IPS-20b (cell line): ENCODE measurements around the gene DEDD.

Experiments used
- H3K27ac ChIP-seq: one replicate; pipeline ENCODE4 v1.5.1; 2013; ENCODE audit warnings: low read length
- H3K27me3 ChIP-seq: 2 replicates; pipeline ENCODE4 v1.6.1; 2013; ENCODE audit warnings: mild to moderate bottlenecking, low read length, inconsistent platforms; ENCODE audit not compliant: insufficient read depth
- H3K36me3 ChIP-seq: 2 replicates; pipeline ENCODE4 v1.6.1; 2013; ENCODE audit warnings: low read depth, mild to moderate bottlenecking, inconsistent platforms, low read length, moderate library complexity; ENCODE audit not compliant: insufficient read depth
- H3K4me1 ChIP-seq: 2 replicates; pipeline ENCODE4 v1.6.1; 2013; ENCODE audit warnings: mild to moderate bottlenecking, control low read depth, inconsistent platforms, low read length, moderate library complexity; ENCODE audit not compliant: insufficient read depth
- H3K4me3 ChIP-seq: 2 replicates; pipeline ENCODE4 v1.5.1; 2013; ENCODE audit warnings: mild to moderate bottlenecking, low read length, inconsistent platforms
- H3K9ac ChIP-seq: 2 replicates; pipeline ENCODE4 v1.6.1; 2013; ENCODE audit warnings: low read depth, mild to moderate bottlenecking, inconsistent platforms, low read length, moderate library complexity
- H3K9me3 ChIP-seq: 2 replicates; pipeline ENCODE4 v1.6.1; 2013; ENCODE audit warnings: mild to moderate bottlenecking, low read depth, low read length, inconsistent platforms; ENCODE audit not compliant: insufficient read depth

DEDD gene

GRCh38 chr1:161098210-161099068 is 34.0 kb downstream of the DEDD start, which contains the start of gene KLHDC9:
TSS of gene KLHDC9 (plus strand) at chr1:161098361. CDS start at chr1:161098536, 175 bp downstream.
- H3K9ac ChIP-seq, result peak within 1 kb of the TSS; percentile 83
- no peaks in the 10 kb centered on the region for H3K9me3 ChIP-seq
- H3K4me3 ChIP-seq, result peak within 1 kb of the TSS; percentile 89
- peaks cover 3% of the 10 kb centered on the region; the same call in 1 of the 2 replicates for H3K27me3 ChIP-seq
- H3K36me3 ChIP-seq, result peaks cover 26% of the 10 kb centered on the region
- no peaks in the 10 kb centered on the region for H3K4me1 ChIP-seq
- H3K27ac ChIP-seq, result no peak within 1 kb of the TSS

- Histone ChIP-seq H3K9ac (no peak overlapping the region), H3K4me1 (no peaks in the 10 kb centered on the region), H3K27me3 (peaks cover 3% of the 10 kb centered on the region; the same call in 1 of the 2 replicates), H3K9me3 (no peaks in the 10 kb centered on the region), H3K4me3 (no peak overlapping the region), H3K36me3 (peaks cover 17% of the 10 kb centered on the region), H3K27ac (no peak overlapping the region)
Measured at GRCh38 chr1:161096530-161096929, 35.9 kb downstream of the DEDD start.

- Histone ChIP-seq H3K9ac (no peak overlapping the region), H3K4me1 (no peaks in the 10 kb centered on the region), H3K9me3 (no peaks in the 10 kb centered on the region)
Measured at GRCh38 chr1:161096015-161096414, 36.5 kb downstream of the DEDD start.

GRCh38 chr1:161095230-161095629 is 37.2 kb downstream of the DEDD start:
- Histone ChIP-seq H3K27ac (no peak overlapping the region), H3K36me3 (peaks cover 8% of the 10 kb centered on the region), H3K9me3 (no peaks in the 10 kb centered on the region), H3K27me3 (peaks cover 3% of the 10 kb centered on the region; the same call in 1 of the 2 replicates), H3K4me3 (no peak overlapping the region), H3K4me1 (no peaks in the 10 kb centered on the region), H3K9ac (no peak overlapping the region)

More at GRCh38 chr1:161096015-161096414, 36.5 kb downstream of the DEDD start:
- Histone ChIP-seq H3K27ac (no peak overlapping the region), H3K4me3 (no peak overlapping the region), H3K27me3 (peaks cover 3% of the 10 kb centered on the region; the same call in 1 of the 2 replicates), H3K36me3 (peaks cover 14% of the 10 kb centered on the region)

GRCh38 chr1:161094481-161094880 is 38.0 kb downstream of the DEDD start:
- H3K27ac ChIP-seq, result no peak overlapping the region
- peaks cover under 1% of the 10 kb centered on the region; the same call in 1 of the 2 replicates for H3K36me3 ChIP-seq
- no peaks in the 10 kb centered on the region for H3K4me1 ChIP-seq
- H3K9ac ChIP-seq, result no peak overlapping the region
- no peak overlapping the region for H3K4me3 ChIP-seq
- no peaks in the 10 kb centered on the region for H3K9me3 ChIP-seq
- peaks cover 3% of the 10 kb centered on the region; the same call in 1 of the 2 replicates for H3K27me3 ChIP-seq

- Histone ChIP-seq H3K27ac (no peak overlapping the region), H3K9ac (no peak overlapping the region), H3K27me3 (peaks cover 3% of the 10 kb centered on the region; the same call in 1 of the 2 replicates), H3K36me3 (no peaks in the 10 kb centered on the region), H3K4me1 (no peaks in the 10 kb centered on the region), H3K4me3 (no peak overlapping the region), H3K9me3 (no peaks in the 10 kb centered on the region)
Measured at GRCh38 chr1:161092621-161093028, 39.8 kb downstream of the DEDD start.

GRCh38 chr1:161091796-161092507 is 40.5 kb downstream of the DEDD start:
- Histone ChIP-seq H3K36me3 (no peaks in the 10 kb centered on the region), H3K4me1 (no peaks in the 10 kb centered on the region), H3K27me3 (peaks cover 3% of the 10 kb centered on the region; the same call in 1 of the 2 replicates), H3K9ac (no peak overlapping the region), H3K27ac (no peak overlapping the region), H3K9me3 (no peaks in the 10 kb centered on the region), H3K4me3 (no peak overlapping the region)

- H3K27me3 ChIP-seq, result peaks cover 3% of the 10 kb centered on the region; the same call in 1 of the 2 replicates
- no peak overlapping the region for H3K4me3 ChIP-seq
- no peak overlapping the region for H3K9ac ChIP-seq
- H3K36me3 ChIP-seq, result no peaks in the 10 kb centered on the region
- no peaks in the 10 kb centered on the region for H3K4me1 ChIP-seq
- no peak overlapping the region for H3K27ac ChIP-seq
- no peaks in the 10 kb centered on the region for H3K9me3 ChIP-seq
Measured at GRCh38 chr1:161091093-161091492, 41.4 kb downstream of the DEDD start.

- Histone ChIP-seq H3K36me3 (no peaks in the 10 kb centered on the region), H3K4me1 (no peaks in the 10 kb centered on the region), H3K4me3 (no peak overlapping the region)
Measured at GRCh38 chr1:161090617-161091016, 41.9 kb downstream of the DEDD start.

GRCh38 chr1:161089938-161090337 is 42.5 kb downstream of the DEDD start:
- H3K4me1 ChIP-seq, result no peaks in the 10 kb centered on the region
- no peaks in the 10 kb centered on the region for H3K9me3 ChIP-seq
- H3K9ac ChIP-seq, result no peak overlapping the region
- peaks cover 3% of the 10 kb centered on the region; the same call in 1 of the 2 replicates for H3K27me3 ChIP-seq
- H3K4me3 ChIP-seq, result no peak overlapping the region
- no peaks in the 10 kb centered on the region for H3K36me3 ChIP-seq
- no peak overlapping the region for H3K27ac ChIP-seq

More at GRCh38 chr1:161090617-161091016, 41.9 kb downstream of the DEDD start:
- peaks cover 3% of the 10 kb centered on the region; the same call in 1 of the 2 replicates for H3K27me3 ChIP-seq
- no peak overlapping the region for H3K27ac ChIP-seq
- H3K9ac ChIP-seq, result no peak overlapping the region
- no peaks in the 10 kb centered on the region for H3K9me3 ChIP-seq

- H3K4me1 ChIP-seq, result no peaks in the 10 kb centered on the region
- no peaks in the 10 kb centered on the region for H3K36me3 ChIP-seq
- no peak within 1 kb of the TSS for H3K27ac ChIP-seq
- no peak within 1 kb of the TSS for H3K9ac ChIP-seq
- H3K9me3 ChIP-seq, result no peaks in the 10 kb centered on the region
- H3K4me3 ChIP-seq, result no peak within 1 kb of the TSS
- H3K27me3 ChIP-seq, result no peaks in the 10 kb centered on the region; the same call in 1 of the 2 replicates
Measured at GRCh38 chr1:161089251-161089924, 43.1 kb downstream of the DEDD start, which contains the start of gene NECTIN4. TSS of gene NECTIN4 (minus strand) at chr1:161089558. CDS start at chr1:161089296, 262 bp downstream.
